Fibroblast of lung (primary cell): ENCODE results near the gene CORO7.

Experiments
- CTCF ChIP-seq, 2 donors: IDR thresholded peaks in 1 of 2; conservative IDR thresholded peaks in 1 of 2; 1 replicate in 1 of 2; 2 replicates in 1 of 2; pipeline ENCODE4 v1.5.1; 2011 to 2012; ENCODE audit warnings: low read length in 2 of 2, control low read depth in 1 of 2, inconsistent platforms in 1 of 2, low read depth in 1 of 2, mild to moderate bottlenecking in 1 of 2
- EZH2 ChIP-seq: IDR thresholded peaks from 2 replicates; pipeline ENCODE4 v1.5.1; 2012; ENCODE audit warnings: low read length, control low read depth, mild to moderate bottlenecking; ENCODE audit errors: missing control alignments

- no peak for TF ChIP-seq CTCF (conservative IDR thresholded peaks at IDR 0.05 in 1 of 2, IDR thresholded peaks at IDR 0.05 in 1 of 2; ENCODE audit: low read depth in 1 of 2, low read length in 2 of 2)
- no peak for TF ChIP-seq EZH2
Measured at GRCh38 chr16:4460936-4461249, 44.5 kb upstream of the CORO7 start.
